K562 (cell line): ENCODE measurements around the gene ZNF853. TPM values are rescaled to one million over a fixed set of nuclear protein-coding genes. Genes with fewer than 3 reads are reported as not detected.

Source experiments
- ATAC-seq: fragments of 200-7000 bp; cut with Tn5 transposase; 3 replicates; pipeline ENCODE4 v1.9.1; 2020; ENCODE audit warnings: moderate library complexity
- BruUV-seq: library from RNA; stranded (reverse); fragments of 400-500 nt; replicated peaks from 2 replicates; lab custom pipeline; 2021; lab: Mats Ljungman, UMichigan
- CTCF ChIA-PET: fragments of 300-600 bp; formaldehyde crosslinking; extraction: SDS; loops from one replicate; lab custom pipeline; 2021; ENCODE audit warnings: low intra/inter-chr PET ratio; lab: Yijun Ruan, JAX
- POLR2A ChIA-PET: fragments of 300-600, 350-650 bp; sonication (Branson Sonifier 250); formaldehyde crosslinking; extraction: SDS; loops from one replicate; lab custom pipeline; 2021; ENCODE audit warnings: antibody characterized with exemption, inconsistent platforms; lab: Yijun Ruan, JAX
- DNase-seq, 4 experiments: peaks; one replicate each; pipeline versions ENCODE4 v3.0.0 to v3.0.0-alpha.2; 2011 to 2018; ENCODE audit warnings: low spot score in 3 of 4, mixed read lengths in 3 of 4; ENCODE audit errors: extremely low read depth in 1 of 4
- FAIRE-seq: peaks from 2 replicates; lab custom pipeline; 2011; peaks lifted over from hg19 to GRCh38; lab: Jason Lieb, UNC
- H2AFZ ChIP-seq: 2 replicates; pipeline ENCODE4 v1.6.0; 2011; ENCODE audit warnings: low read depth, low read length, control low read depth, inconsistent platforms
- H3K27ac ChIP-seq: fragments of 200-600 bp; 3 replicates; pipeline ENCODE4 v1.8.0; 2011; ENCODE audit warnings: low read depth, mild to moderate bottlenecking, control low read depth, inconsistent platforms, low read length, moderate library complexity, mixed read lengths; ENCODE audit errors: extremely low read depth
- H3K27me3 ChIP-seq, 2 experiments: fragments of 300-600 bp in 1 of 2; 2 replicates in 1 of 2; 3 replicates in 1 of 2; pipeline versions ENCODE4 v1.6.0 to v1.8.0; 2011; ENCODE audit warnings: inconsistent platforms in 2 of 2, low read length in 2 of 2, mild to moderate bottlenecking in 1 of 2, mixed read lengths in 1 of 2, moderate library complexity in 1 of 2; ENCODE audit not compliant: control insufficient read depth in 2 of 2, insufficient read depth in 2 of 2
- H3K36me3 ChIP-seq: fragments of 300-600 bp; 3 replicates; pipeline ENCODE4 v1.8.0; 2011; ENCODE audit warnings: mild to moderate bottlenecking, low read length, inconsistent platforms; ENCODE audit not compliant: control insufficient read depth, insufficient read depth
- H3K4me1 ChIP-seq, 2 experiments: fragments of 200-600 bp in 1 of 2; replicated peaks in 1 of 2; 2 replicates in 1 of 2; 3 replicates in 1 of 2; pipeline versions ENCODE4 v1.5.1 to v1.8.0; 2011; ENCODE audit warnings: inconsistent platforms in 2 of 2, low read length in 2 of 2, mild to moderate bottlenecking in 1 of 2, mixed read lengths in 1 of 2, moderate library complexity in 1 of 2; ENCODE audit not compliant: control insufficient read depth in 2 of 2, insufficient read depth in 2 of 2
- H3K4me2 ChIP-seq: 2 replicates; pipeline ENCODE4 v1.6.1; 2011; ENCODE audit warnings: low read length, control low read depth, inconsistent platforms, mixed read lengths; ENCODE audit not compliant: insufficient read depth
- H3K4me3 ChIP-seq: fragments of 200-600 bp; sonication (generic), shearing (Covaris generic); 2 replicates; pipeline ENCODE4 v1.5.1; 2016; ENCODE audit warnings: control low read depth, inconsistent platforms
- H3K79me2 ChIP-seq: fragments of 200-600 bp; 3 replicates; pipeline ENCODE4 v1.8.0; 2011; ENCODE audit warnings: low read length, inconsistent platforms; ENCODE audit not compliant: control insufficient read depth, insufficient read depth
- H3K9ac ChIP-seq, 2 experiments: 2 replicates each; pipeline versions ENCODE4 v1.6.0 to v1.6.1; 2011; ENCODE audit warnings: low read depth in 2 of 2, low read length in 2 of 2, control low read depth in 1 of 2, inconsistent platforms in 1 of 2, mild to moderate bottlenecking in 1 of 2, mixed read lengths in 1 of 2; ENCODE audit not compliant: insufficient read depth in 1 of 2
- H3K9me1 ChIP-seq: one replicate; pipeline ENCODE4 v1.6.0; 2011; ENCODE audit warnings: inconsistent platforms, mild to moderate bottlenecking, low read length, moderate library complexity; ENCODE audit not compliant: control insufficient read depth, insufficient read depth
- H3K9me3 ChIP-seq: replicated peaks from 2 replicates; pipeline ENCODE4 v1.5.1; 2011; ENCODE audit warnings: low read depth, low read length, inconsistent platforms; ENCODE audit not compliant: control insufficient read depth, insufficient read depth
- H4K20me1 ChIP-seq: replicated peaks from 2 replicates; pipeline ENCODE4 v1.6.1; 2011; ENCODE audit warnings: low read length, inconsistent platforms, mixed read lengths; ENCODE audit not compliant: control insufficient read depth, insufficient read depth
- ETV1 ChIP-seq: fragments of 450-650 bp; conservative IDR thresholded peaks from 2 replicates; pipeline ENCODE4 v1.6.1; 2016; ENCODE audit warnings: missing genetic modification characterization, control low read depth, low read depth, missing compliant biosample characterization
- NFIC ChIP-seq: fragments of 450-650 bp; IDR thresholded peaks from 2 replicates; pipeline ENCODE4 v1.6.1; 2017; ENCODE audit warnings: mild to moderate bottlenecking, inconsistent platforms
- ZNF398 ChIP-seq: fragments of 250-450 bp; sonication (Bioruptor Pico); IDR thresholded peaks from 2 replicates; pipeline ENCODE4 v1.8.0; 2021; ENCODE audit warnings: moderate library complexity, mild to moderate bottlenecking, inconsistent platforms
- WGBS: fragments of 100-300 bp; shearing (Covaris generic); methylation state at CpG from one replicate; pipeline ENCODE4 v1.1.6; 2016; ENCODE audit warnings: low coverage, mixed read lengths; ENCODE audit not compliant: insufficient coverage; ENCODE audit errors: missing lambda C conversion rate; 5-methylcytosine and 5-hydroxymethylcytosine counted together
- in situ Hi-C: fragments of 300-500 bp; cut with MboI; formaldehyde crosslinking; loops from 4 replicates; pipeline ENCODE4 v1.15.0; 2018; ENCODE audit warnings: inconsistent platforms, mixed read lengths
- intact Hi-C: fragments of 100-400 bp; cut with micrococcal nuclease; formaldehyde crosslinking; loops from 2 replicates; pipeline ENCODE4 v1.14.2; 2022
- polyA plus RNA-seq, 8 experiments: library from polyadenylated mRNA; depleted of rRNA in 4 of 8; stranded (reverse) in 5 of 8; unstranded in 3 of 8; fragments of >200 nt; fragmentation: Nextera tagmentation in 2 of 8; fragmentation: Illumina TruSeq in 1 of 8; extraction: Ambion mirVana in 2 of 8; extraction: Trizol in 1 of 8; gene quantifications; 2 replicates each; pipeline versions ENCODE4 v1.2.1 to v1.2.3, GENCODE V29; 2011 to 2014; ENCODE audit warnings: inconsistent platforms in 1 of 8, missing spikeins in 1 of 8
- total RNA-seq, 7 experiments: library from RNA; depleted of rRNA in 6 of 7; stranded (reverse); fragments of >200 nt in 6 of 7; fragmentation: Illumina TruSeq in 2 of 7; extraction: Trizol in 2 of 7; gene quantifications; 2 replicates each; pipeline versions ENCODE4 v1.2.1 to v1.2.3, GENCODE V29; 2011 to 2021; ENCODE audit warnings: low replicate concordance in 1 of 7

ZNF853 gene
- total and polyA plus RNA-seq, 9 of the 15 experiments (the other 6 are each of a cell fraction or from before 2014, with no cell fraction given), result 0.03 TPM; not detected in 8

DNA sequence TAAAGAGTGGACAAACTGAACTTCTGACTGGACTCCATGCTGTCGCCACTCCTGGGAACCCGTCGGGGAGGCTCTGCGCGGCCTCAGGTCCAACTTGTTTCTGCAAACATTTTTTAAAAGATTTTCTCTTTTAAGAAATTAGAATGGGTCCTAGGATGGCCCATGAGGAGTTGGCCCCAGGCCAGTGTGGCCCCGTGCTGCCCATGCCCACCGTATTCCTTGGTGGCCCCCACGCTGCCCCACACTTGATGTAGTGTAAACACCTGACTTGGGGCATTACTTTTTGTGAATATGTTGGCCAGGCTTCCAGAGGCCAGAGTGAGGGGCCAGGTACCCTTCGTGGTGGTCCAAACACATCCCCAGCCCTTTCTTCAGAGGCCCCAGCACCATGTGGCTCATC is 41.0 kb downstream of the ZNF853 start:
- H3K36me3 ChIP-seq, result peaks cover 28% of the 10 kb centered on the region; the same call in 2 of the 3 replicates
- no peaks in the 10 kb centered on the region for H4K20me1 ChIP-seq
- H3K4me3 ChIP-seq, result no peak overlapping the region
- peaks cover 0 to 6% of the 10 kb centered on the region in 2 experiments; a peak in 2 of 5 replicates for H3K4me1 ChIP-seq
- no peak for DNase-seq
- H3K9me3 ChIP-seq, result peaks cover 5% of the 10 kb centered on the region; the same call in 1 of the 2 replicates
- FAIRE-seq, result no peak
- H3K9ac ChIP-seq, result no peak overlapping the region
- peaks cover 0 to 5% of the 10 kb centered on the region in 2 experiments; a peak in 1 of 5 replicates for H3K27me3 ChIP-seq
- POLR2A ChIA-PET, result no interaction called here
- WGBS, result 93% methylated on average over 9 of the region's 9 CpGs
- in situ Hi-C loops (no loop called here), intact Hi-C loops (no loop called here)
- TF ChIP-seq ETV1 (tag), result no peak
- peak; percentile 14; the same call in 1 of the 2 replicates for TF ChIP-seq NFIC
- no peak for TF ChIP-seq ZNF398 (CRISPR knock-in tag)
- peak; percentile 14 for ATAC-seq
- no peak overlapping the region for H3K4me2 ChIP-seq
- no peaks in the 10 kb centered on the region for H3K9me1 ChIP-seq
- BruUV-seq, result no TSS peak
- CTCF ChIA-PET, result no interaction called here
- H3K27ac ChIP-seq, result no peak overlapping the region
- no peaks in the 10 kb centered on the region for H3K79me2 ChIP-seq
- no peak overlapping the region for H2AFZ ChIP-seq
